IPS DF 19.7 (cell line): ENCODE measurements around the gene ADAM15.
A peak's percentile ranks its signal among the peaks of the same experiment; 100 is the strongest.

Source experiments
- DNase-seq: peaks from one replicate; pipeline ENCODE4 v3.0.0-alpha.2; 2013; ENCODE audit warnings: low read depth, low spot score

Gene ADAM15

DNA sequence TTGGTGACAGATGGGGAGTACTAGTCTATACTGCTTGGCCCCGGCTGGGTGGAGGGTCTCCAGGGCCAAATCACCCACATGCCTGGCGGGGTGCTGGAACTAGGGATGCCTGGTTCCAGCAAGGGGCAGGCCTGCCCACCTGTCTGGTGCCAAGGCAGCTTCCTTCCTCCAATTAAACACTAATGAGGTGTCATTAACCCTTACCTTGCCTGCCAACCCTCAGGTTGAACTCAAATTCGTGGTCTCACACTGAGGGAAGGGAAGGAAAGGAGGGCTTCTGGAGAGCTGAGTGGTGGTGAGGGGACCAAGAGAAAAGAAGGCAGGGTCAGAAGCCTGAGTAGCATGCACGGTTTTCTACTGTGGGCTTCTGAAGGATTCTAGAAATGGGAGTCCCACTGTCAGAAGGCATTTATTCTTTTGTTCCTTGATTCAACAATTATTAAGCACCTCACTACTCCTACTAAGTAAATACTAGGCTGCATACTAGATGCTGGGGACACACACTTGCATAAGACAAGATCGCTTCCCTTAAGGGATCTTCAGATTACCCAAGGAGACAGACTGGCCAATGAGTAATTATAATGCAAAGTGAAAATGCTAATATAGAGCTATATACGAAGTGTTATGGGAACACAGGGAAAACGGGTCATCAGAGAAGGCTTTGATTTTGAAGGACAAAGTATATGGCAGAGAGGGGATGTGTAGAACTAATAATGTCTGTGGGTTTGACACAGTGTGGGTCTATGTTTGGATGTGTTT is 21.6 kb downstream of the ADAM15 start:
- no peak for DNase-seq

DNA sequence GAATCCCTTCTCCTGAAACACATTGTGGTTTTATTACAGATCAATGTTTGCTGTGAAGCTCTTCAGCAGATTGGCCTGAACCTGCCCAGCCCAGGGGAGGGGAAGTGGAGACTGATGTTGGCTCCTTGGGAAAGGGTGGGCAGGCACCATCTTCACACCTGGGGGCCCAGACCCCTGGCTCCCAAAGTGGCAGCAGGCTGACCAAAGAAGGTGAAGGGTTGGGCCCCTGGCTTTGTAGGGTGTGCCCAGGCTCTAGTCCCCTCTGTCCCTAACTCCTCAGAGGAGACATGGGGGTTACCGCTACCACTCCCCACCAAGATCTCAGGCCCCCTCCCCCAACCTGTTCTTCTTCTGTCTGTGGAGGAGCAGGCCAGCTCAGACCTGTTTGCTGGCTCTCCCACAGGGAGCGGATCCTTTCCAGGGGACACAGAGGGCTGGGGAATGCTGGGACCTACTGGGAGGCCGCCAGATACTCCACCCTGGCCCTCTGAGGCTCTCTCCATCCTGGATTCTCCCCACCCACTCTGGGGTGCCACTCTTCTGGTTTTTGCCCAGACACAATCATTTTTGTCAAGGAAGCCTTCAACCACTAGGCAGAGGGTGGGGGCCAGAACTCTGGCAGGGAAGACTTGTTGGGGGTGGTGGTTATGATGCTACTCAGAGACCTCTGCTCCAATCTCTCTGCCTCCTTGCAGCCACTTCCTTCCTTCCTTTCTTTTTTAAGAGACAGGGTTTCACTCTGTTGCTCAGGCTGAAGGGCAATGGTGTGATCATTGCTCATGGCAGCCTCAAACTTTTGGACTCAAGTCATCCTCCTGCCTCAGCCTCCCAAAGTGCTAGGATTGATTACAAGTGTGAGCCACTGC is 22.5 kb downstream of the ADAM15 start:
- no peak for DNase-seq

DNA sequence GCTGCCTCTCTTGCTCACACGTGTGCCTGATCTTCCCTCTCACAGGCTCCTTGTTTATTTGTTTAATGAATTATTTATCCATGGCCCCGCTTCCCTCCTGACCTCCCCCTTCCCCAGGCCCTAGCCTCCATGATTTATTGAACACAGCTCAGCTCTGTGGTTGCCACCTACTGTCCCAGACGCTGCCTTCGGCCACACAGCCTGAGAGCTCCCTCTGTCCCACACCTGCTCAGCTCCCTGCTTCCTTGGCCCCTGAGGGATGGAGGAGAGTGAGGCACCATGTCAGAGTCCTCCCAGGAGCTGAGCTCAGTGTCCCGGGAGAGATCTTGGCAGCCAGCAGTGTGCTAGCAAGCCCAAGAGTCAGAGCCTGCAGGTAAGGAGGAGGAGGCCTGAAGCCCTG is 24.4 kb downstream of the ADAM15 start:
- no peak for DNase-seq

DNA sequence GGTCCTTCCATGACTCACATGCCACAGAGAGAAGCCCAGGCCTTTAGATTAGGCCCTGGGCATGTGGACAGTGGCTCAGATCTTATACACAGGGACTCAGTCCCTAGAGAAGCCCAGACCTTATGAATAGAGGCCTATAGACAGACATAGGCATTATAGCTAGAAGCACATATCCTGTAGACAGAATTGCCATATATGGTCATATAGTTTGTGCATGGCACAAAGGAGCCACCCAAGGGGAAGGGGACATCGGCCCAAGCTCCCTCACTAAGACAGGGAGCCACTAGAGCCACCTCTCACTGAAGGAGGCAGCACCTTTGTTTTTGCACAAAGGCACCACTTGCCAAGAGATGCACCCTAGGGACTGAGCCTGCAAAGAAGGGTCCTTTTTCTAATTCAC is 25.3 kb downstream of the ADAM15 start:
- DNase-seq, result no peak

DNA sequence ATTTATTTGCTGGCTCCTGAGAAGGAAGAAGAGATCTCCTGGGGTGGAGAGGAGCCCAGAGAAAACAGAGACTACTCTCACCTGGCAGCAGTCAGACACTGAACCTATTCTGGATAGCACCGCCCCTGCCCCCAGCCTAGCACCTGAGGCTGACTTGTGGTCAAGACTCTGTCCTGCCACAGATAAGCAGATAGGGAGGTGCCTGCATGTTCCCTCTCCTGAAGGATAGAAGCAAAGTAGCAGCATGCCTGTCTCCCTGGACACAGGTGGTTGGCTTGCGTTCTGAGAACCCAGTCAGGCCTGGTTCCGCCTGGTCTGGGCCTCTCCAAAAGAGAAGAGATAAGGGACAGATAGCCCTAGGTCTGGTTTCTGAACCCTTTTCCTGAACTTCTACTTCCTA is 26.2 kb downstream of the ADAM15 start:
- DNase-seq, result no peak

DNA sequence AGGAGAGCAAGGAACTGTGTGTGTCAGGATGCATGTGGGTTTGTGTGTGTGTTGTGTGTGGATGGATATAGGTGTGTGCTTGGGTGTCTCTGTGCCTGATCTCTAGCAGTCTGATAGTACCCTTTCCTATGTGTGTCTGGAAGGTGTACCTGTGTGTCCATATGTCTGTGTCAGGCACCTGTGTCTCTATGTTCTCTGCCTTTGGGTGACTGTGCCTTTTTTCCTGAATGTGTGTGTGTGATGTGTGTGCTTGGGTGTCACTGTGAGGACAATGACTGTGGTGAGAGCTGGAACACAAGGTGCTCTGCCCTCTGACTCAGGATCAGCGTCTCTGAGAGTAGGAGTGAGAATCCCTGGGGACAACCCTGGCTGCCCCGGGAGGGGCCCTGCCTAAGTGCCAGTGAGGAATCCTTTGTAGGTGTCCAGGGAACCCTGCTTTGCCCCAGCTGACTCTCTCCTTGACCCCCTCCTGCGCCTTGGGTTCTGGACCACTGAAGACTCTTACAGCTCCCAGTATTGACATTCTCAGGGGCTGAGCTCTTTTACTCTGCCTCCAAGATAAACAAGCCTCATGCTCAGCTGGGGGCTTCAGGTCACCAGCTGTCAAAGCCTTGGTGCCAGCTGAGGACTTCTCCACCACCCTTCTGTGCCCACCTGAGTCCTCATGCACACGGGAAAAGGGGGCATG is 26.8 kb downstream of the ADAM15 start:
- DNase-seq, result no peak

DNA sequence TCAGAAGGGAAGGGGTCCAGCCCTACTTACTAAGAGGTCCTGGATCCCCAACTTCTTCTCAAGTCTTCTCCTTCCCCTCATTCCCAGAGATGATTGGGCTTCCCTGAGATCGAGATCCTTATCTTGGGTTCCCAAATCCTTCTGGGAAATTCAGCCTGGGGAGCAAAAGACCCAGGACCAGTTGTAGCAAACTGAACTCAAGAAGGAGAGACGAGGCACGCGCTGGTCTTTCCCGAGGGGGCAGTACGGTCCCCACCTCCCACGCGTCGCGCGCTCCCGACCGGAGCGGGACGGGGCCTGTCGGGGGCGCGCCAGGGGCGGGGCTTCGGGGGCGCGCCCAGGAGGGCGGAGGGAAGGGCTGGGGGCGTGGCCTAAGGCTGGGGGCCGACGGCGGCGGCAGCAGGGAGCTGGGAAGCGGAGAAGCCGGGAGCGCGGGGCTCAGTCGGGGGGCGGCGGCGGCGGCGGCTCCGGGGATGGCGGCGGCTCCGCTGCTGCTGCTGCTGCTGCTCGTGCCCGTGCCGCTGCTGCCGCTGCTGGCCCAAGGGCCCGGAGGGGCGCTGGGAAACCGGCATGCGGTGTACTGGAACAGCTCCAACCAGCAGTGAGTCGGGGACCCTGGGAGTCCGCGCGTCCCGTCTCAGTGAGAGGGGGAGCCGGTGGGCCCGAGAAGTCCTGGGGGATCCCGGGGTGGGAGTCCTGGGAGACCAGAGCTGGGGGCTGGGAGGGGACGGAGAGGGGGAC is 27.5 kb downstream of the ADAM15 start, which contains the start of gene EFNA3:
EFNA3 (plus strand) TSS at position 369 of the 741 bp plus-strand sequence; CDS start at position 474, 105 bp downstream.
- no peak for DNase-seq

DNA sequence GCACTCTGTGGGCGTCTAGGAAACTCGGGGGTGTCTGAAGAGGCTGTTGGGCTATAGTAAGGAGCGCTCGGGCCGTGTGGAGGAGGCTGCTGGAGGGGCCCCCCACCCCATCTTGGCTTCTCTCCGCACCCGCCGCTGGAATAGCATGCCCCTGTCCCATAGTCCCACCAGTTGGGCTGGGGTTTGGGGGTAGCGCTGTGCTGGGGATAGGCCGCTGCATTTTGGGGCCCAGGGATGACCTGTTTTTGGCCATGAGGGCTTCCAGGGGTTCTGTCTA is 28.0 kb downstream of the ADAM15 start:
- DNase-seq, result no peak

DNA sequence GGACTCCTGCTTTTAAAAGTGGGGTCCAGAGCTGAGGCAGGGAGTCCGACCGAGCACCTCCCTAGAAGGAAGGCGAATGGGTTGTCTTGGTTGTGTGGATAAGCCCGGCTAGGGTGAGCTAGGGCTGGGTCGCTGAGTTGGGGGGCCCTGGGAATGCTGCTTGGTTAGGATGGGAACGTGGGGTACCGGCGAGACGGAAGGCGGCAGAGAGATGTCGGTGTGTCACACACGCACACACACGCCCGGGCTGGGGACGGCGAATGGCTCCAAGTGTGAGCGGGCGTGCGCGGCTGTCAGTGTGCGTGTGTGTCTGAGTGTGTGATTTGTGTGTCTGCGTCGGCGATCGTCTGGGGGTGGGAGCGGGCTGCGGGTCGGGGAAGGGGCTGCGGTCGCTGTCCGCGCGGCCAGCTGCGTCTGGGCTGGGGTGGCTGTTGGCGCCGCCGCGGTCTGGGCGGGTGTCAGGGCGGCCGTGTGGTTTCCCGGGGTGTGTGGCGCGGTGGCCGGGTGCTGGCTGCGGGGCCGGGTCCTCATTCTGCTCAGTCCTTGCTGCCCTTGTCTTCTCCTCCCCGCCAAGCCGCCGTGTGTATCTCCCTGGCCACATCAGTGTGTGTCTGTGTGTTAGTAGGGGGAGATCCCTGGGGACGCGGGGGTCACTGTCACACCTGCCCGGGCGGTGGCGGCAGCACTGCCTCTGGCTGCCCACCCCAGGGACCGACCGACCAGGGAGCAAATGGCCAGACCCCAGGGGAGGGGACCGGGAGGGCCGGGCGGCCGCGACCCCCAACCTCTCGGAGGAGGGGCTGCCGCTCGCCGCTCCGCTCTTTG is 28.6 kb downstream of the ADAM15 start:
- DNase-seq, result no peak

DNA sequence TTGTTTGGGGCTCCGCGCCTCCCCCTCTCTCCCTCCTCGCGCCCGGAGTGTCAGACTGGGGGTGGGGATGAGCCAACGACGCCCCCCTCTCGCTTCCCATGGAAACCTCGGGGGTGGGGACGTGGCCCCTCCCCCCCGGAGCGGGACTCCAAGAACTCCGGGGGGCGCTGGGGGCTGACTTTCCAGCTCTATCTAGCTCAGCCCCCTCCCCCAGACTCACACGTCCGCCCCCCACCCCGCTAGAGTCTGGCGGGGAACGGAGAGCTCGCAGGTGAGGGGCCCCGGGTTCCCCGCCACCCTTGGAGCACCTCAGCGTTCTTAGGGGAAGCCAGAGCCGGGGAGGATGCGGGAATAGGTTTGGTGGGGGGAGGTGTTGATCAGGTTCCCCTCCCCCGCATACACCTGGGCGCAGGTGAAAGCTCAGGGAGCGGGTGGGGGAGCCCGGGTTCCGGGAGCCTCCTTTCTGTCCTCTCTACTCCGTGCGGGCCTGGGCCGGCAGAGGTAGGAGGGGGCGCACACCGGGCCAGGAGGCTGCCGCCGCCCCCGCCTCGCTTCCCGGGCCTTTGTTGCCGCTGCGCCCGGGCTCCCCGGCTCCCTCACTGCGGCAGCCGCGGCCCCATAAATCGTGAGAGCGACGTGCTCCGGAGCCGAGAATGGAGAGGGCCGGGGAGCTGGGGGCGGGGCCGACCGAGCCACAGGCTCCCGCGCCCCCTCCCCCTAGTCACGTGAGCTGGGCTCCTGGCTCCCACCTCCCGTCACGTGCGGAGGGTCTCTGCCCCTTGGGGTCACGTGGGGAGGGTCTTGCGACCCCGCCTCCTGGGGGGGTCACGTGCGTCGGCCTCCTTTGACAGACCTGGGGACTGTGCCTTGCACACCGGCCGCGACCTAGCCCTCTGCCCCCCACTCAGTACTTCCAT is 29.5 kb downstream of the ADAM15 start:
- DNase-seq, result no peak

DNA sequence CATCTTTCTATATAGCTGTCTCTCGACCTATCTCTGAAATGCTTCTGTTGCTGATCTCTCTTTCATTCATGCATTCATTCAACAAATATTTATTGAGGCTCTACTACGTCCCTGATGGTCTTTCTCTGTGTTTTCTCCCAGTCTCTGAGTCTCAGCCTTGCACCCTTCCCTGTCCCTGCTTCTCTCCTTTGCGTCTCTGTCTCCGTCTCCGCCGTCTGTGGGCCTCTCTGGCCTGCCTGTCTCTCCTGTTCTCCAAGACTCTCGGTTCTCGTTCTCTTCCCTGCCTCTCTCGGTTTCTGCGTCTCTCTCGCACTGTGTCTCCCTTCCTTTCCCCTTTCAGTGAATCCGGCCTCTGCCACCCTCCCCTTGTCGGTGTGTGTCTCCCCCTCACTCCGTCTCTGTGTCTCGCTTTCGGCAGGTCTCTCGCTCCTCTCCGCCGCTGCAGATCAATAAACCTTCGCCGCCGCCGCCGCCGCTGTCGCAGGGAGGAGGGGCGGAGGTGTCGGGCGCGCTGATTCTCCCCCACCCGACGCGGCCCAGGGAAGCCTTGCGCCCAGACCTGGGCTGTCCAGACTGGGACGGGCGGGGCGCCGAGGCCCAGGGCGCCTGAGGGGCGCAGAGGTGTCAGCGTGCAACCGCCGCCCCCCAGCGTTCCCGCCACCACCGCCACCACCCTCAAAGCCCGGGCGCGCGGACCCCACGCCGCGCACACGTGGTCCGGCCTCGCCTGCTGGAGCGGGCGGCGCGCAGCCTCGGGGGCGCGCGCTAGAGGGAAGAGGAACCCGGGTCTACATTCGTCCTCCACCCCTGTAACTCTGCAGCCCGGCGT is 30.6 kb downstream of the ADAM15 start:
- DNase-seq, result no peak

DNA sequence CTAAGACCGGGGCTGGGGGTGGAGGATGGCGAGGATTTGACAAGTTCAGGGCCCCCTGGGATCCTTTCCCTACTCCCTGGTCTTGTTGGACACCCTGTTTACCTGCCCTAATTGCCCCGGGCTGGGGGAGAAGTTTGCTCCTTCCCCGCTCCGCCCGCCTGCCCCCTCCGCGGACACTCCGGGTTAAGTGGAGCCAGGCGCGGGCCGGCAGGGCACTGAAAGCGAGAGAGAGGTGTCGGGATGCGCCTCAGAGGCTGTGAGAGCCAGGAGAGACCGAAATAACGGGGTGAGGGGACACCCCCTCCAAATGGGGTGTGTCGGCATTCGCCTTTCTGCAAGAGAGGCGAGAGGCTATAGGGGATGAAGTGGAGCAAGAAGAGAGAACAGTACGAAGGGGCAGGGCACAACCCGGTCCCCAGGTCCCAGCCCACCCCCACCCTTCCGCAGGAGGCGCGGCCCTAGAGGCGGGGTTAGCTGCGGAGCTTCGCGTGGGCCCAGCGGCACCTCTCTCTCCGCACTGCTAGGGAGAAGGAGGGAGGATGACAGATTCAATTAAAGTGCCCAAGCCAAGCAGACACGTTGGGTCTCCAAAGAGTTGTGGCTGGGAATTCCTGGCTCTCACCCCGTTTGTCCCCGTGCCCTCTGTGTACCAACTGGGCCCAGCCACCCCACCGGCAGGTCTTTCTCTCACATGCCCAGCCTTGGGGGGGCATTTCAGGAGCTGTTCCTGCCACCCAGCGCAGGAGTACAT is 31.4 kb downstream of the ADAM15 start:
- no peak for DNase-seq

DNA sequence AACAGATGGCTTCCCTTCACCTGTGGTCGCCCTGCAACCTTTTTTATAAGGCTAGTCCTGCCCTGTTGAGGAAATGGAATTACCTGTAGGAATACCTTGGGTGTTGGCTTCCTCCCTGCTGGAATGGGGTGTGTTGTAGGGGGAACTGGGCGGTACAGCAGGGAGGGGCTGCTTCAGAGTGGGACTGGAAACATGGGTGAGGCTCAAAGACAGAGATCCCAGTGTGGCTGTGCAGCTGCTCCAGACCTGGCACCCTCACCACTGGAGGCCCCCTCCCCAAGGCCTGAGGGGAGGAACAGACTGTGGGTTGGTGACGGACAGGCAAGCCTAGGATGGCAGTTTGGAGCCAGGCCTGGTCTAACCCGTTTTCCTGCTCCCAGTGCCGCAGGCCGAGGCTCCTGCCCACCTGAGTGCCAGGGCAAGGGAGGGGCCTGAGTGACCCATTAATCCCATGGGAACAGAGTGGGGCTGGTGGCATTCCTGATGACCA is 32.0 kb downstream of the ADAM15 start:
- no peak for DNase-seq

DNA sequence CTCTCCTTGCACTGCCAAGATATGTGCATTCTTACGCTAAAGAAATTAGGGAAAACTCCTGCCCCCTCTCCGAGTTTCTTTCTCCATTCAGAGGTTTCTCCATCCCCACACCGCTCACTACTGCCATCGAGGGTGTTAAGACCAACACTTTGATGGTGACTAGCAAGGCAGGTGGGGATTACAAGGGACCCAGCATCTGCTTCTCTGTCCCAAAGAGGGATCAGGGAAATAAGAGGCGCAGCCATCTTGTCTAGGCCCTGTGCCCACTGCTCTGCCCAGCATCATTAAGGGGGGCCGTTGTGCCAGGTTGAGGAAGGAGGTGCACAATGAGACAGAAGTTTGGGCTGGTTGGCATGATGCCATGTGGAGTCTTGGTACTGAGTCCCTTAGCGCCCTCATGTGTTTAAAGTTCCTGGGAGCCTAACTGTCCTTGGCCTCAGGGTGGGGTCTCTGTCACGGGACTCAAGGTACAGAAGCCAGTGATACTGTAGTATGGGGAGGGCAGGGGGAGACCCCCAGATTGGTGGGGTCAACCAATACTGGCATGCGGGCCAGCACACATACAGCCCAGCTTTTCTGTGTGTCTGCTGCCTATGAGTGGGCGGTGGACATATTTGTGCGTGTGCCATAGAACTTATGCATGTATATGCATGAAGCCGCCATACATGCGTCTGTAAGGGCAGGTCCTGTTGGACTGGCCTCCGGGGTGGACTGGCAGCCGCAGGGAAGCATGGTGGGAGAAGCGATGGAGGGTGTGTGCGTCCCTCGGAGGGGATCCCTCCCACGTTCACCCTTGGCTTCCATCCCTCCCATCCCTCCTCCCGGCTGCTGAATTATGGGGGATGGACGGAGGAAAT is 33.0 kb downstream of the ADAM15 start:
- no peak for DNase-seq

DNA sequence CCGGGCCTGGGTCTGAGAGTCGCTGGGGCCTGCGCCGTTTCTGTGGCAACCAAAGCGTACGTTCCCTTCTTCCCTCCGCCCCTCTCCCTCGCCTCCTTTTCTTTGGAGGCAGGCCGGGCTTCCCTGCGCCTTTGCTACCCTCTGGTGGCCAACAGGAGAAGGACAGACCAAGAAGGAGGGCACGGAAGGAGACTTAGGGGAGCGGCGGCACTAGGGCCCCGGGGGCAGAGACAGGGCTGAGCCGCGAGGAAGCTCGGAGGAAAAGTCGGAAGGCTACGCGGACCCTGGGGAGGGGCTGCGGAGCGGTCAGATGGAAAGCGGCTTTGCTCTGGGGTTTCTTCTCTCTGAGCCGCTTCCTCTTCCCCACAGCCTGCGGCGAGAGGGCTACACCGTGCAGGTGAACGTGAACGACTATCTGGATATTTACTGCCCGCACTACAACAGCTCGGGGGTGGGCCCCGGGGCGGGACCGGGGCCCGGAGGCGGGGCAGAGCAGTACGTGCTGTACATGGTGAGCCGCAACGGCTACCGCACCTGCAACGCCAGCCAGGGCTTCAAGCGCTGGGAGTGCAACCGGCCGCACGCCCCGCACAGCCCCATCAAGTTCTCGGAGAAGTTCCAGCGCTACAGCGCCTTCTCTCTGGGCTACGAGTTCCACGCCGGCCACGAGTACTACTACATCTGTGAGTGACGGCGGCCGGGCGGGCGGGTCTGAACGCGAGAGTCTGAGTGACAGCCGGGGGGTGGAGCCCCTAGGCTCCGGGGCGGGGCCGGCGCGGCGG is 33.8 kb downstream of the ADAM15 start:
- DNase-seq, result peak; percentile 81

DNA sequence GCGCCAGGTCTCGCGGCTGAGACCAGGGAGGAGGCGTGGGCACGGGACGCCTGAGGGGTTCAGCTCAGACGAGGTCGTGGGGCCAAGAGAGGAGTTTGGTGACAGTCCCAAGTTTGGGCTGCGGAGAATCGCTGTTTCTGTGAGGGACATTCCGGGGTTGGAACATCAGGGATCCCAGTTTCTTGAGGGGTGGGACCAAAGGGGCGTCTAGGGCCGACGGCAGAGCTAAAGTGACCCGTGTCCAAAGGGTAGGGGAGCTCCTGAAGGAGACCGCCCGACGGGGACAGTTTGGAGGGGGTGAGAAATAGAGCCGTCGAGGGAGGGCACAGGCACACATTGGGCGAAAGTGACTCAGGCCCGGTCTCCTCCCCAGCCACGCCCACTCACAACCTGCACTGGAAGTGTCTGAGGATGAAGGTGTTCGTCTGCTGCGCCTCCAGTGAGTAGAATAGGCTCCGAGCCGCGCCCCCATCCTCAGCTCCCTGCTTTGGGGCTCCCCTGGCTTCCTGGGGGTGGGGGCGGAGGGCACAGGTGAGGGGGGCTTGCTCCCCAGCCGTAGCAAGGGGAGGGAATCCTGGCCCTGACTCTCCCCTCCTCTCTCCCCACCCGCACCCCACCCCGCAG is 34.5 kb downstream of the ADAM15 start:
- DNase-seq, result no peak
